Measurements from ENCODE around the gene KLHDC4.

- TF ChIP-seq, protein P1, sequence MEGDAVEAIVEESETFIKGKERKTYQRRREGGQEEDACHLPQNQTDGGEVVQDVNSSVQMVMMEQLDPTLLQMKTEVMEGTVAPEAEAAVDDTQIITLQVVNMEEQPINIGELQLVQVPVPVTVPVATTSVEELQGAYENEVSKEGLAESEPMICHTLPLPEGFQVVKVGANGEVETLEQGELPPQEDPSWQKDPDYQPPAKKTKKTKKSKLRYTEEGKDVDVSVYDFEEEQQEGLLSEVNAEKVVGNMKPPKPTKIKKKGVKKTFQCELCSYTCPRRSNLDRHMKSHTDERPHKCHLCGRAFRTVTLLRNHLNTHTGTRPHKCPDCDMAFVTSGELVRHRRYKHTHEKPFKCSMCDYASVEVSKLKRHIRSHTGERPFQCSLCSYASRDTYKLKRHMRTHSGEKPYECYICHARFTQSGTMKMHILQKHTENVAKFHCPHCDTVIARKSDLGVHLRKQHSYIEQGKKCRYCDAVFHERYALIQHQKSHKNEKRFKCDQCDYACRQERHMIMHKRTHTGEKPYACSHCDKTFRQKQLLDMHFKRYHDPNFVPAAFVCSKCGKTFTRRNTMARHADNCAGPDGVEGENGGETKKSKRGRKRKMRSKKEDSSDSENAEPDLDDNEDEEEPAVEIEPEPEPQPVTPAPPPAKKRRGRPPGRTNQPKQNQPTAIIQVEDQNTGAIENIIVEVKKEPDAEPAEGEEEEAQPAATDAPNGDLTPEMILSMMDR (IDR thresholded peaks at IDR 0.05; ENCODE audit: borderline replicate concordance, extremely low read depth, low read length, poor library complexity, severe bottlenecking) = no peak
- TF ChIP-seq EZH2 (IDR thresholded peaks at IDR 0.05; ENCODE audit: borderline replicate concordance, low read depth, low read length, severe bottlenecking) = no peak
These were observed 57.8 kb downstream of the KLHDC4 start for GRCh38 chr16:87707714-87708580.

Measured in DND-41 (cell line).